GM19025 (cell line): ENCODE data around the gene CAMK1D.
"Not testable (repeated sequence)": the region's sequence is repeated elsewhere in the genome, so short reads cannot be mapped to it uniquely, and the experiment has no call there.

Experiments
- ATAC-seq: cut with Tn5 transposase; IDR thresholded peaks from one replicate; pipeline ENCODE4 v1.9.1; 2021; ENCODE audit warnings: mild to moderate bottlenecking, low read depth, moderate library complexity; ENCODE audit not compliant: unreplicated experiment

The CAMK1D gene

GRCh38 chr10:12852687-12853086 is 503.3 kb downstream of the CAMK1D start:
- no peak for ATAC-seq

DNA sequence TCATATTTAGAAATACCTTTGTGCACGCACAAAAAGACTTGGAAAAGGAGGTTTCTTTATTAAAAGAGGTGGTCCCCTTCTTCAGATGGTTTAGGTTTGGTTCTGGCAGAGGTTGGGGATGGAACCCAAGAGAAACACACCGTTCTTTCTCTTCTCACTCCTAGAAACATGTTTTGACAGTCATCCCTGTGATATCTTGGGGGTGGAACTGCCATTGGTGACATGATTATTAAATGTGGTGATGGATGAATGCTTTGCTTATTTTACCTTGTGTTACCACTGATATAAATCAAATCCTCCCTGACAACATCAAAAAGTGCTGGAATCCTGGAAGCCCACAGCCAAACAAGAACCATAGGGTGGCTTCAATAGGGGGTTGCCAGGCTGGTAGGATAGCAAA is 505.6 kb downstream of the CAMK1D start:
- no peak for ATAC-seq

DNA sequence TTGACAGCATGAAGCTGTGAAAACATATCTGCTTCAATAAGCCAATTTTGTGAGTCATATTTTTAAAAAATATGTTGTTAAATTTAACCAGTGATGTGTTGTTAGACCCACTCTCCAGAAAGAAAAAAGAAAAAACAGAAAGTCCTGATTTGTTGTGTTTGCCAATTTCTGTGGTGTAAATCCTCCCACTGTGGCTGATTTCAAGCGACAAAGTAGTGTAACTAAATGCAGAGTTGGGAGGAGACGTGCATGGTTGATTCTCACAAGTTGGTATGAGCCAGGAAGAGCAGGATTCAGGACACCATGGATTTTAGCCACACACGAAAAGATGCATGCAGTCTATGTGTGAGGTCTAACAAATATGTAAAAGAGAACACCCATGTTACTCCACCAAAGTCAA is 513.1 kb downstream of the CAMK1D start:
- no peak for ATAC-seq

DNA sequence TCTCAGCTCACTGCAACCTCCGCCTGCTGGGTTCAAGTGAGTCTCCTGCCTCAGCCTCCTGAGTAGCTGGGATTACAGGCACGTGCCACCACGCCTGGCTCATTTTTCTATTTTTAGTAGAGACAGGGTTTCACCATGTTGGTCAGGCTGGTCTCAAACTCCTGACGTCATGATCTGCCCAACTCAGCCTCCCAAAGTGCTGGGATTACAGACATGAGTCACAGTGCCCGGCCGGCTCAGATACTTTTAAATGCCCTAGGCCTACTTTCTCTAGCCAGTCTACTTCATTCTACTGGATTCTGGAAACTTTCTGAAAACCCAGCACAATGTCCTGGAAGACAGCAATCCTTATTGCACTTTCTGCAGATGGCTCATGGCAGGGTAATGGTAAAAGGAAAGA is 516.2 kb downstream of the CAMK1D start:
- not testable (repeated sequence) for ATAC-seq

DNA sequence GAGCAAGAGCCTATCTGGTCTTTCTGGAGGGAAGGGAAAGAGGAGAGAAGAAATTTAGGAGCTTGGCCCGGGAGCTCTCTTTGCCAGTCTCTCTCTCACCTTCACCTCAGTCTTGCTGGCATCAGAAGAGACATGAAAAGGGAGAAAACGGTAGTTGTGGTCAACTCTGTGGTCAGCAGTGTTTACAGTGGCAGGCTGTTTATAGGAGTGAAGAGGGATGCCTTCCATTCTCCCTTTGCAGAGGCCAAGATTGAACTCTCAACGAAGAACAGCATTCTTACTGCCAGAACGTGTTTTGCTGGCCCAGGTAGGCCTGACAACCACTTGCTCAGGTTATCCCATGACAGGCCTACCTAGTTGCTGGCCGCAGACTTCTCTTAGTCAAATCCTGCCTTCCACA is 518.9 kb downstream of the CAMK1D start:
- no peak for ATAC-seq

- no peak for ATAC-seq
Measured at GRCh38 chr10:12869427-12869826, 520.1 kb downstream of the CAMK1D start.

GRCh38 chr10:12872577-12872976 is 523.2 kb downstream of the CAMK1D start:
- no peak for ATAC-seq

- no peak for ATAC-seq
Measured at GRCh38 chr10:12873172-12873571, 523.8 kb downstream of the CAMK1D start.

DNA sequence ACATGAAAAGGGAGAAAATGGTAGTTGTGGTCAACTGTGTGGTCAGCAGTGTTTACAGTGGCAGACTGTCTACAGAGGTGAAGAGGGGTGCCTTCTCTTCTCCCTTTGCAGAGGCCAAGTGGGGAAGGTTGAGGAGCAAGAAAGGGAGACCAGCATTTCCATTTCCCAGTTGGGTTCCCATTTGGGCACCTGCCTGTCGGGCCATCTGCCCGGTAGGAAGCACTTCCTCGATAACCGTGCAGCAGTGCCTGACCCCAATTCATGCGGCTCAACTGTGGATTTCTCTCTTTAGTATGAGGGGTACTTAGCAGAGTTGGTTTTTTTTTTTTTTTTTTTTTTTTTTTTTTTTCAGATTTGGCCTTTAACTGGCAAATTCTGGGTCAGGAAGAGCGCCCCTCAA is 525.2 kb downstream of the CAMK1D start:
- no peak for ATAC-seq

DNA sequence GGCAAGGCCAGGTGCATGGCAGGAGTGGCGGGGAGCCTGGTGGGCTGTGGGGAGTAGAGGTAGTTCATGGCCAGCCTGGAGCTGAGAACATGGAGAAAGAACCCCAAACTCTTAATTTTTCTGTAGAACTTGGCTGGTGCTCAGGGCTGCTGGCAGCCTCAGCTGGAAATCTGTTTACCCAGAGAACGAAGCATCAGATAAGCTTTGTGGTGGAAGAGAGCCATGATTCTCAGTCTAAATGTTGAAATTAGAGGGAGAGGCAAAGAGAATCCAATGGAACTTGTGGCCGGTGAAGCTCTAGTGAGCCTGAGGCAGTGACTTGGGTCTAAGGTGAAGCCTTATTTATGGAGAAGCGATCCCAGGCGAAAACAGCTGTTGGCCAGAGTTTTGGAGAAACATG is 525.8 kb downstream of the CAMK1D start:
- ATAC-seq: no peak

GRCh38 chr10:12876266-12876665 is 526.9 kb downstream of the CAMK1D start:
- no peak for ATAC-seq

- no peak for ATAC-seq
Measured at GRCh38 chr10:12877150-12877549, 527.8 kb downstream of the CAMK1D start.

DNA sequence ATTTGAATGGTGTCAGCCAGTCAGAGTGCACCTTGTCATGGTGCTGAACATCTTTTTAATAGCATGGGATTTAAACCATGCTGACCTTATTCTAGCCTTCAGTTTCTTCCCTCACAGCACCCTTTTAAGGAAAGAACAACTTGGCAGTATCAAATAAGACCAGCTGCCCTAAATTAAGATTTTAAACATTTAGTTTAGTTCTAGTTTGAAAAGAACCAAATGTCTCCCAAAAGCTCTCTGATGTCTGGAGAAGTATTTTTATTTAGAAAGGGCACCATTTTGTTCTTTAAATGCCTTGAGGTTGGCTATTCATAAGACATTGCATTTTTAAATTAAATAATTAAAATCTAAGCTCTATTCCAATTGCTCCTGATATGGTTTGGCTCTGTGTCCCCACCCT is 531.1 kb downstream of the CAMK1D start:
- no peak for ATAC-seq

GRCh38 chr10:12884851-12885250 is 535.5 kb downstream of the CAMK1D start:
- ATAC-seq: no peak
